ENCODE measurements around the gene SELENOH. TPM values are rescaled to one million over a fixed set of nuclear protein-coding genes. Genes with fewer than 3 reads are reported as not detected.
A peak's percentile ranks its signal among the peaks of the same experiment; 100 is the strongest.

Gene SELENOH
- total and polyA plus RNA-seq, 9 of the 15 experiments (the other 6 are each of a cell fraction or from before 2014, with no cell fraction given), result 16.6 to 299 (median 118) TPM

- TF ChIP-seq POLR2H (tag; IDR thresholded peaks at IDR 0.05; ENCODE audit: low read depth) (peak; percentile 82), MNT (conservative IDR thresholded peaks at IDR 0.05) (peak; percentile 44 to 73), ELF2 (CRISPR knock-in tag; IDR thresholded peaks at IDR 0.05) (peak; percentile 84), ARID3B (CRISPR knock-in tag; IDR thresholded peaks at IDR 0.05; ENCODE audit: borderline replicate concordance) (peak; percentile 83; the same call in 1 of the 2 replicates), RBFOX2 (IDR thresholded peaks at IDR 0.05; ENCODE audit: low read depth, low read length) (peak; percentile 91), NFRKB (IDR thresholded peaks at IDR 0.05; ENCODE audit: low read depth) (peak; percentile 94), SUPT5H (IDR thresholded peaks at IDR 0.05) (peak; percentile 92), PKNOX1 (IDR thresholded peaks at IDR 0.05) (peak; percentile 99), E2F8 (IDR thresholded peaks at IDR 0.05; ENCODE audit: low read depth, partially characterized antibody) (peak; percentile 92), YY1 (IDR thresholded peaks at IDR 0.05; ENCODE audit: borderline replicate concordance in 1 of 3, control insufficient read depth in 1 of 3, extremely low read depth in 1 of 3, insufficient read depth in 3 of 3, insufficient read length in 1 of 3, insufficient replicate concordance in 2 of 3, low read depth in 1 of 3, low read length in 2 of 3) (peak; percentile 80 to 98 (median 95)), SMARCE1 (IDR thresholded peaks at IDR 0.05) (peak; percentile 36; the same call in 1 of the 2 replicates), ID3 (CRISPR knock-in tag; IDR thresholded peaks at IDR 0.05) (no peak), ID3 (tag; IDR thresholded peaks at IDR 0.05) (0 out of 2 replicates have a peak, but pooled peaks have one; percentile 33), FOXK2 (conservative IDR thresholded peaks at IDR 0.05 in 1 of 2, IDR thresholded peaks at IDR 0.05 in 1 of 2; ENCODE audit: low read depth in 2 of 2) (peak; percentile 60 to 72; a peak in 2 of 4 replicates), SREBF2 (CRISPR knock-in tag; IDR thresholded peaks at IDR 0.05) (0 out of 2 replicates have a peak, but pooled peaks have one; percentile 56), FOXA3 (CRISPR knock-in tag; conservative IDR thresholded peaks at IDR 0.05 in 1 of 2, IDR thresholded peaks at IDR 0.05 in 1 of 2) (0 out of 4 replicates have a peak, but pooled peaks of 1 of the 2 experiments have one; percentile 42), MAX (CRISPR knock-in tag; IDR thresholded peaks at IDR 0.05) (peak; percentile 78)
Measured at GRCh38 chr11:57712256-57713150, 28.8 kb upstream of the SELENOH start, which contains the start of gene TMX2 (continued).

Data from K562 (cell line).